Measurements from ENCODE around the gene TMEM120B.

The TMEM120B gene

GRCh38 chr12:121748218-121748570 lies 35.6 kb downstream of the TMEM120B start:
- H3K79me2 ChIP-seq (ENCODE audit: control insufficient read depth, insufficient read depth, low read length), result no peaks in the 10 kb centered on the region
- H3K79me1 ChIP-seq (ENCODE audit: low read length), result no peaks in the 10 kb centered on the region
- peak overlapping the region; percentile 8 for H3K27ac ChIP-seq (ENCODE audit: low read depth, low read length)
- H3K4me1 ChIP-seq (ENCODE audit: control insufficient read depth, low read depth, low read length), result no peaks in the 10 kb centered on the region
- no peaks in the 10 kb centered on the region for H3K27me3 ChIP-seq (ENCODE audit: insufficient read depth, low read length, poor library complexity)
- no peak overlapping the region for H3K18ac ChIP-seq (ENCODE audit: low read length)
- H3K36me3 ChIP-seq (ENCODE audit: control insufficient read depth, insufficient read depth, low read length), result peaks cover 1% of the 10 kb centered on the region
- H2BK120ac ChIP-seq (ENCODE audit: low read depth, low read length), result no peak overlapping the region
- no CpG with 5 or more reads among the region's 13 CpGs for WGBS (ENCODE audit: extremely low coverage, insufficient coverage, low lambda C conversion rate)
- no peak overlapping the region for H3K23ac ChIP-seq (ENCODE audit: low read length)
- no peak overlapping the region for H3K4ac ChIP-seq (ENCODE audit: low read depth, low read length)
- no peak overlapping the region for H3K56ac ChIP-seq (ENCODE audit: low read length)
- H3K9ac ChIP-seq (ENCODE audit: low read length), result no peak overlapping the region
- DNase-seq, result no peak
- no peak overlapping the region for H2BK15ac ChIP-seq (replicated peaks; ENCODE audit: low read depth)
- no peak overlapping the region for H3K4me3 ChIP-seq (ENCODE audit: low read length)
- H2BK5ac ChIP-seq (ENCODE audit: low read length), result no peak overlapping the region
- no peak overlapping the region for H3K4me2 ChIP-seq (ENCODE audit: low read length)
- no peak overlapping the region for H2AK5ac ChIP-seq (ENCODE audit: low read length)
- H4K8ac ChIP-seq (ENCODE audit: low read depth, low read length), result no peak overlapping the region
- H4K5ac ChIP-seq (ENCODE audit: low read length), result no peak overlapping the region

GRCh38 chr12:121748571-121749265 lies 36.2 kb downstream of the TMEM120B start:
- Histone ChIP-seq H3K4me3 (ENCODE audit: low read length) (no peak overlapping the region), H3K27me3 (ENCODE audit: insufficient read depth, low read length, poor library complexity) (no peaks in the 10 kb centered on the region), H3K23ac (ENCODE audit: low read length) (no peak overlapping the region), H2BK15ac (replicated peaks; ENCODE audit: low read depth) (no peak overlapping the region), H3K79me1 (ENCODE audit: low read length) (no peaks in the 10 kb centered on the region), H3K36me3 (ENCODE audit: control insufficient read depth, insufficient read depth, low read length) (peaks cover 1% of the 10 kb centered on the region), H3K4me1 (ENCODE audit: control insufficient read depth, low read depth, low read length) (no peaks in the 10 kb centered on the region), H2BK120ac (ENCODE audit: low read depth, low read length) (no peak overlapping the region), H3K18ac (ENCODE audit: low read length) (no peak overlapping the region), H3K56ac (ENCODE audit: low read length) (no peak overlapping the region), H3K27ac (ENCODE audit: low read depth, low read length) (peak overlapping the region; percentile 8), H4K8ac (ENCODE audit: low read depth, low read length) (no peak overlapping the region), H3K4me2 (ENCODE audit: low read length) (no peak overlapping the region), H4K5ac (ENCODE audit: low read length) (no peak overlapping the region), H2BK5ac (ENCODE audit: low read length) (no peak overlapping the region), H3K79me2 (ENCODE audit: control insufficient read depth, insufficient read depth, low read length) (no peaks in the 10 kb centered on the region), H2AK5ac (ENCODE audit: low read length) (no peak overlapping the region), H3K4ac (ENCODE audit: low read depth, low read length) (no peak overlapping the region), H3K9ac (ENCODE audit: low read length) (no peak overlapping the region)
- no CpG with 5 or more reads among the region's 17 CpGs for WGBS (ENCODE audit: extremely low coverage, insufficient coverage, low lambda C conversion rate)
- peak; percentile 93 for DNase-seq

- Histone ChIP-seq H2BK120ac (ENCODE audit: low read depth, low read length) (no peak overlapping the region), H3K27ac (ENCODE audit: low read depth, low read length) (no peak overlapping the region), H2BK5ac (ENCODE audit: low read length) (no peak overlapping the region), H3K4ac (ENCODE audit: low read depth, low read length) (no peak overlapping the region), H3K27me3 (ENCODE audit: insufficient read depth, low read length, poor library complexity) (no peaks in the 10 kb centered on the region), H3K56ac (ENCODE audit: low read length) (no peak overlapping the region), H4K8ac (ENCODE audit: low read depth, low read length) (no peak overlapping the region), H2BK15ac (replicated peaks; ENCODE audit: low read depth) (no peak overlapping the region), H3K9ac (ENCODE audit: low read length) (no peak overlapping the region), H3K4me1 (ENCODE audit: control insufficient read depth, low read depth, low read length) (no peaks in the 10 kb centered on the region), H2AK5ac (ENCODE audit: low read length) (no peak overlapping the region), H4K5ac (ENCODE audit: low read length) (no peak overlapping the region), H3K23ac (ENCODE audit: low read length) (no peak overlapping the region), H3K79me1 (ENCODE audit: low read length) (no peaks in the 10 kb centered on the region), H3K4me2 (ENCODE audit: low read length) (no peak overlapping the region), H3K79me2 (ENCODE audit: control insufficient read depth, insufficient read depth, low read length) (no peaks in the 10 kb centered on the region), H3K18ac (ENCODE audit: low read length) (no peak overlapping the region), H3K36me3 (ENCODE audit: control insufficient read depth, insufficient read depth, low read length) (peaks cover 1% of the 10 kb centered on the region), H3K4me3 (ENCODE audit: low read length) (no peak overlapping the region)
- DNase-seq, result no peak
- no CpG with 5 or more reads among the region's 10 CpGs for WGBS (ENCODE audit: extremely low coverage, insufficient coverage, low lambda C conversion rate)
Observed at GRCh38 chr12:121749267-121749666, 36.7 kb downstream of the TMEM120B start.

- Histone ChIP-seq H3K4ac (ENCODE audit: low read depth, low read length) (no peak overlapping the region), H3K18ac (ENCODE audit: low read length) (no peak overlapping the region), H3K9ac (ENCODE audit: low read length) (no peak overlapping the region), H3K4me1 (ENCODE audit: control insufficient read depth, low read depth, low read length) (no peaks in the 10 kb centered on the region), H3K36me3 (ENCODE audit: control insufficient read depth, insufficient read depth, low read length) (peaks cover 1% of the 10 kb centered on the region), H2AK5ac (ENCODE audit: low read length) (no peak overlapping the region), H4K8ac (ENCODE audit: low read depth, low read length) (no peak overlapping the region), H4K5ac (ENCODE audit: low read length) (no peak overlapping the region), H2BK120ac (ENCODE audit: low read depth, low read length) (no peak overlapping the region), H3K56ac (ENCODE audit: low read length) (no peak overlapping the region), H2BK15ac (replicated peaks; ENCODE audit: low read depth) (no peak overlapping the region), H3K79me1 (ENCODE audit: low read length) (no peaks in the 10 kb centered on the region), H2BK5ac (ENCODE audit: low read length) (no peak overlapping the region), H3K79me2 (ENCODE audit: control insufficient read depth, insufficient read depth, low read length) (no peaks in the 10 kb centered on the region), H3K23ac (ENCODE audit: low read length) (no peak overlapping the region), H3K4me3 (ENCODE audit: low read length) (no peak overlapping the region), H3K27me3 (ENCODE audit: insufficient read depth, low read length, poor library complexity) (no peaks in the 10 kb centered on the region), H3K4me2 (ENCODE audit: low read length) (no peak overlapping the region), H3K27ac (ENCODE audit: low read depth, low read length) (no peak overlapping the region)
- 60% methylated on average over 1 of the region's 1 CpG for WGBS (ENCODE audit: extremely low coverage, insufficient coverage, low lambda C conversion rate)
- no peak for DNase-seq
Observed at GRCh38 chr12:121750507-121750955, 38.0 kb downstream of the TMEM120B start.

GRCh38 chr12:121751034-121751433 lies 38.5 kb downstream of the TMEM120B start:
- Histone ChIP-seq H3K4me3 (ENCODE audit: low read length) (no peak overlapping the region), H3K4me1 (ENCODE audit: control insufficient read depth, low read depth, low read length) (no peaks in the 10 kb centered on the region), H2BK15ac (replicated peaks; ENCODE audit: low read depth) (no peak overlapping the region), H3K36me3 (ENCODE audit: control insufficient read depth, insufficient read depth, low read length) (peaks cover 1% of the 10 kb centered on the region), H3K27me3 (ENCODE audit: insufficient read depth, low read length, poor library complexity) (no peaks in the 10 kb centered on the region), H4K8ac (ENCODE audit: low read depth, low read length) (no peak overlapping the region), H3K79me2 (ENCODE audit: control insufficient read depth, insufficient read depth, low read length) (no peaks in the 10 kb centered on the region), H2AK5ac (ENCODE audit: low read length) (no peak overlapping the region), H3K79me1 (ENCODE audit: low read length) (no peaks in the 10 kb centered on the region), H3K4ac (ENCODE audit: low read depth, low read length) (no peak overlapping the region), H2BK5ac (ENCODE audit: low read length) (no peak overlapping the region), H3K23ac (ENCODE audit: low read length) (no peak overlapping the region), H3K56ac (ENCODE audit: low read length) (no peak overlapping the region), H3K27ac (ENCODE audit: low read depth, low read length) (no peak overlapping the region), H4K5ac (ENCODE audit: low read length) (no peak overlapping the region), H3K4me2 (ENCODE audit: low read length) (no peak overlapping the region), H3K9ac (ENCODE audit: low read length) (no peak overlapping the region), H2BK120ac (ENCODE audit: low read depth, low read length) (no peak overlapping the region), H3K18ac (ENCODE audit: low read length) (no peak overlapping the region)
- DNase-seq, result no peak
- WGBS (ENCODE audit: extremely low coverage, insufficient coverage, low lambda C conversion rate), result 100% methylated on average over 1 of the region's 1 CpG
